Heart left ventricle (tissue), 16 donors: ENCODE results near the gene PRICKLE2. TPM values are rescaled to one million over a fixed set of nuclear protein-coding genes. Genes with fewer than 3 reads are reported as not detected.

Experiments
- ATAC-seq, 4 donors: fragments of 200-7000 bp; cut with Tn5 transposase; one replicate each; pipeline ENCODE4 v1.9.1; 2020 to 2022; ENCODE audit warnings: moderate library complexity in 4 of 4, mild to moderate bottlenecking in 3 of 4, moderate number of reproducible peaks in 1 of 4
- DNase-seq, 5 donors: peaks; one replicate each; pipeline ENCODE4 v3.0.0-alpha.2; 2020
- H3K27ac ChIP-seq, 12 donors: fragments of 200-600 bp; sonication (generic) in 4 of 12; one replicate each; pipeline versions ENCODE4 v1.5.0 to v1.8.0; 2016 to 2022; ENCODE audit warnings: mild to moderate bottlenecking in 2 of 12
- H3K27me3 ChIP-seq, 9 donors: fragments of 200-600 bp; sonication (generic) in 2 of 9; one replicate each; pipeline versions ENCODE4 v1.5.1 to v1.8.0; 2016 to 2022; ENCODE audit warnings: mild to moderate bottlenecking in 3 of 9
- H3K36me3 ChIP-seq, 9 donors: fragments of 200-600 bp; sonication (generic) in 2 of 9; one replicate each; pipeline versions ENCODE4 v1.5.0 to v1.8.0; 2018 to 2022; ENCODE audit warnings: mild to moderate bottlenecking in 2 of 9
- H3K4me1 ChIP-seq, 12 donors: fragments of 200-600 bp; sonication (generic) in 4 of 12; one replicate each; pipeline versions ENCODE4 v1.5.0 to v1.8.0; 2016 to 2022; ENCODE audit warnings: mild to moderate bottlenecking in 3 of 12
- H3K4me3 ChIP-seq, 12 donors: fragments of 200-600 bp; sonication (generic) in 4 of 12; one replicate each; pipeline versions ENCODE4 v1.5.0 to v1.8.0; 2017 to 2022; ENCODE audit warnings: mild to moderate bottlenecking in 9 of 12, moderate library complexity in 4 of 12
- H3K9me3 ChIP-seq, 12 donors: fragments of 200-600 bp; sonication (generic) in 4 of 12; one replicate each; pipeline versions ENCODE4 v1.5.0 to v1.8.0; 2016 to 2022; ENCODE audit warnings: mild to moderate bottlenecking in 1 of 12
- POLR2A ChIP-seq, 2 donors: fragments of 450-650 bp; IDR thresholded peaks; one replicate each; pipeline ENCODE4 v1.6.1; 2017; ENCODE audit warnings: antibody characterized with exemption in 2 of 2, mild to moderate bottlenecking in 2 of 2, moderate library complexity in 2 of 2
- WGBS, 4 donors: extraction: QIAGEN DNeasy Blood & Tissue Kit in 2 of 4; methylation state at CpG; one replicate each; pipeline versions ENCODE4 v1.1.5 to v1.1.7; 2013 to 2018; 5-methylcytosine and 5-hydroxymethylcytosine counted together
- intact Hi-C, 10 donors: fragments of 100-400 bp; cut with DNase I; formaldehyde crosslinking; loops; one replicate each; pipeline versions ENCODE4 v1.11.1 to v1.14.2; 2022
- polyA plus RNA-seq, 2 donors: library from polyadenylated mRNA; stranded (reverse); fragments of 200-250 nt; gene quantifications; one replicate each; pipeline ENCODE4 v1.2.3, GENCODE V29; 2013
- total RNA-seq, 9 donors: library from RNA; depleted of rRNA in 2 of 9; stranded (reverse); fragments of >200 nt in 2 of 9; fragmentation: NEBNext Ultra II Directional in 3 of 9; extraction: Animal tissue kit (Norgen Biotek cat#: 25700) in 3 of 9; gene quantifications; one replicate each; pipeline versions ENCODE4 v1.1.0 to v1.2.4, GENCODE V29; 2016 to 2023
- TF ChIP-seq, protein P1 (sequence below), 12 donors: fragments of 200-600 bp; sonication (generic) in 4 of 12; IDR thresholded peaks; one replicate each; pipeline versions ENCODE4 v1.5.0 to v1.8.0; 2018 to 2022; ENCODE audit warnings: antibody characterized with exemption in 12 of 12, mild to moderate bottlenecking in 5 of 12
- donor health status: ischemic (EF 13 %, LVEDD 7.1; RV severe dilation, severe dysfunction).
- donor health status: healthy with polysubstance abuse.
- donor health status: DM: no; HTN: yes; CAD: no.
- donor health status: DM: no; HTN: no; CAD: no.
- donor health status: ischemic (EF 25% LVEDD 6.9; RV normal size, moderate dysfunction).
- donor health status: ischemic (EF 25% LVEDD 5.7; RV mildly dilated, moderate dysfunction).
- donor health status: healthy.
- donor health status: DM: yes; HTN: yes; CAD: no.
- donor health status: ischemic (EF 35%, LVEDD 5.7; RV mildly dilated, moderate dysfunction).
- donor health status: nonischemic (EF 11% LVEDD 7.7; RV severe dilation, severe dysfunction).
- donor health status: DM: yes; HTN: yes; CAD: no.
- donor health status: PGD.
- donor health status: ischemic (EF 29% LVEDD 5.4; RV normal size, mild dysfunction).
- donor health status: nonischemic (EF 23%, LVEDD 6.1; RV moderate dilation, normal function).

Gene PRICKLE2
- total and polyA plus RNA-seq, 11 donors: 1.5 to 15.2 (median 7.3) TPM

DNA sequence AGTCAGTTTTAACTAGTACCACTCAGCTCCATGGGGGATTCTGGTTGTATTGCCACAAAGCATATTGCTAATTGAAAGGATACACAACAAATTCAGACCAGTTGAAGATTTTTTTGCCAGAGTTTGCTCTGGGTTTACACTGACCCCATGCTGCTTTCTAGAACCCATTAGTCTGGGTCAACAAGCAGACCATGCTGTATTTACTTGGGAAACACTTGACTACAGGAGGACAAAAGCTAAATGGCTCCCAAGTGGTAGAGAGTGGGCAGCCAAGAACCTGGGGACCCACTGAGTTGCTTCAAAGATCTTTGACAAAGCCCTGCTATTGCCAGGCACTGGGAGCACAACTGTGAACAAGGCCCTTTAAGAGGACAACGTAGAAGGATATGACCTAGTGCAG is 115.2 kb downstream of the PRICKLE2 start:
- no peak overlapping the region for H3K27ac ChIP-seq
- H3K36me3 ChIP-seq: peaks cover 0 to 15% (median 0%) of the 10 kb centered on the region in 9 donors
- ATAC-seq (no peak), DNase-seq (no peak)
- TF ChIP-seq, protein P1, sequence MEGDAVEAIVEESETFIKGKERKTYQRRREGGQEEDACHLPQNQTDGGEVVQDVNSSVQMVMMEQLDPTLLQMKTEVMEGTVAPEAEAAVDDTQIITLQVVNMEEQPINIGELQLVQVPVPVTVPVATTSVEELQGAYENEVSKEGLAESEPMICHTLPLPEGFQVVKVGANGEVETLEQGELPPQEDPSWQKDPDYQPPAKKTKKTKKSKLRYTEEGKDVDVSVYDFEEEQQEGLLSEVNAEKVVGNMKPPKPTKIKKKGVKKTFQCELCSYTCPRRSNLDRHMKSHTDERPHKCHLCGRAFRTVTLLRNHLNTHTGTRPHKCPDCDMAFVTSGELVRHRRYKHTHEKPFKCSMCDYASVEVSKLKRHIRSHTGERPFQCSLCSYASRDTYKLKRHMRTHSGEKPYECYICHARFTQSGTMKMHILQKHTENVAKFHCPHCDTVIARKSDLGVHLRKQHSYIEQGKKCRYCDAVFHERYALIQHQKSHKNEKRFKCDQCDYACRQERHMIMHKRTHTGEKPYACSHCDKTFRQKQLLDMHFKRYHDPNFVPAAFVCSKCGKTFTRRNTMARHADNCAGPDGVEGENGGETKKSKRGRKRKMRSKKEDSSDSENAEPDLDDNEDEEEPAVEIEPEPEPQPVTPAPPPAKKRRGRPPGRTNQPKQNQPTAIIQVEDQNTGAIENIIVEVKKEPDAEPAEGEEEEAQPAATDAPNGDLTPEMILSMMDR (IDR thresholded peaks at IDR 0.05): no peak
- TF ChIP-seq POLR2A (IDR thresholded peaks at IDR 0.05): no peak
- intact Hi-C loops: no loop called here
- H3K4me3 ChIP-seq: no peak overlapping the region
- peaks cover 0 to 12% (median 0%) of the 10 kb centered on the region in 12 donors for H3K9me3 ChIP-seq
- WGBS, 4 donors: 0 to 92% (median 44%) methylated on average over 1 of the region's 1 CpG
- H3K4me1 ChIP-seq: peaks cover 0 to 6% (median 0%) of the 10 kb centered on the region in 12 donors
- no peaks in the 10 kb centered on the region for H3K27me3 ChIP-seq

DNA sequence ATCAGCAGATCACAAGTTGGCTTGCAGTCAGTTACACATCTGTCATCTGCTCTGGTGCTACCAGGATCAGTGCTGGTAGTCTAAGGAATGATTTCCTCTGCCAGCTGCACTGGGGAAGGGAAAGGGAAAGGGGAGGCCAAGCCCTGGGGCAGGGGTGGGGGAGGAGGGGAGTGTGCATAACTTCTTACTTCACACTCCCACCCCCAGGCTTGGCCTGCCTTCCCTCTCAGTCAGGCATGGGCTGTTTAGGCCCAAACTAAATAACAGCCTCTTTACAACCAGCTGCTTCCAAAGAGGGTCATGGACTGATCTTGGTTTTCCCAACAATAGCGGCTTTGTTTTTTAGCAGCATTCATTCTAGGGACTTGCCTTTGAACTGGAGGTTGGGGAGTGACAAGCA is 115.8 kb downstream of the PRICKLE2 start:
- H3K27ac ChIP-seq: no peak overlapping the region
- intact Hi-C loops: no loop called here
- peaks cover 0 to 6% (median 0%) of the 10 kb centered on the region in 12 donors for H3K4me1 ChIP-seq
- no peaks in the 10 kb centered on the region for H3K27me3 ChIP-seq
- H3K36me3 ChIP-seq: peaks cover 0 to 9% (median 0%) of the 10 kb centered on the region in 9 donors
- TF ChIP-seq, protein P1 (IDR thresholded peaks at IDR 0.05): no peak
- no peak for TF ChIP-seq POLR2A (IDR thresholded peaks at IDR 0.05)
- peaks cover 0 to 6% (median 0%) of the 10 kb centered on the region in 12 donors for H3K9me3 ChIP-seq
- DNase-seq (peak in 2 of 5 donors; percentile 13 to 24), ATAC-seq (peak in 2 of 4 donors; percentile 28 to 55)
- no peak overlapping the region for H3K4me3 ChIP-seq
- WGBS, 4 donors: 75 to 95% (median 89%) methylated on average over 1 of the region's 1 CpG

DNA sequence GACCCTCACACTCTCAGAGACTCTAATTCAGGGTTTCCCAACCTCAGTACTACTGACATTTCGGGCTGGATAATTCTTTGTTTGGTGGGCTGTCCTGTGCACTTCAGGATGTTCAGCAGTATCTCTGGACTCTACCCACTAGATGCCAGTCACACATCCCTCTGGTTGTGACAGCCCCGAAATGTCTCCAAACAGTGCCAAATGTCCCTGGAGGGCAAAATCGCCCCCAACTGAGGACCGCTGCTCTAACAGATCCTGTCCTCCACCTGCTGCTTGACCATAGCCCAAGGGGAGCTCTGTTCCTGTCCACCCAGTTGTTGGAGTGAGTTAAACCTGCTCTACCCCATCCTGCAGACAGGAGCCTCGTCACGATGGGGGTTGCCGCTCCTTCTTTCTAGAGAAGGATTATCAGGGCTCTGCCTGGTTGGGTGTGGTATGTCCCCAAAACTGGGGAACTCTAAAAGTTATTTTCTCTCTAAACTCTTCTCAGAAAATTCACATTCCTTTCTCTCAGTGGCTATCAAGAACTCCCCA is 116.4 kb downstream of the PRICKLE2 start:
- H3K4me1 ChIP-seq: peaks cover 0 to 6% (median 0%) of the 10 kb centered on the region in 12 donors
- no peak for DNase-seq
- no peaks in the 10 kb centered on the region for H3K9me3 ChIP-seq
- 89 to 95% (median 95%) methylated on average over 7 of the region's 7 CpGs for WGBS, 4 donors
- peaks cover 0 to 9% (median 0%) of the 10 kb centered on the region in 9 donors for H3K36me3 ChIP-seq
- ATAC-seq: no peak
- no peak for TF ChIP-seq POLR2A (IDR thresholded peaks at IDR 0.05)
- TF ChIP-seq, protein P1 (IDR thresholded peaks at IDR 0.05): no peak
- H3K27me3 ChIP-seq: no peaks in the 10 kb centered on the region
- H3K4me3 ChIP-seq: no peak overlapping the region
- H3K27ac ChIP-seq: no peak overlapping the region
- intact Hi-C loops: no loop called here

DNA sequence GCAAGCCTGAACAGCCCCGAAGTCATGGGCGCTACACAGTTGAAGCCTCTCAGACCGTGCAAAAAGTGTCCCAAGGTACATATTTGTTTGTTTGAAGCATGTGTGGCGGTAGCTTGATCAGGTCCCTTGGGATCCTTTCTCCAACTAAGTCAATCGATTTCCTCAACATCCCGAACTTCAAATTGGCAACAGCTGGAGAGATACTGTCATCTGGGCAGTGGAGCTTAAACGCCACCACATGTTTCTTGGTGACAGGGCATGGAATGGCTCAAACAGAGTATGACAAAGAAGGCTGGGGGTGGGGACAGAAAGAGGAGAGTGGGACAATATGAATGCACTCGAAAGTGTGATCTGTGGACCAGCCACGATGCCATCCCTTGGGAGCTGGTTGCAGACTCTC is 117.0 kb downstream of the PRICKLE2 start:
- intact Hi-C loops: no loop called here
- 87 to 91% (median 89%) methylated on average over 9 of the region's 9 CpGs for WGBS, 4 donors
- H3K4me1 ChIP-seq: peaks cover 0 to 6% (median 0%) of the 10 kb centered on the region in 12 donors
- DNase-seq: no peak
- no peak for ATAC-seq
- TF ChIP-seq, protein P1 (IDR thresholded peaks at IDR 0.05): no peak
- TF ChIP-seq POLR2A (IDR thresholded peaks at IDR 0.05): no peak
- no peak overlapping the region for H3K27ac ChIP-seq
- no peaks in the 10 kb centered on the region for H3K27me3 ChIP-seq
- H3K4me3 ChIP-seq: no peak overlapping the region
- peaks cover 0 to 13% (median 0%) of the 10 kb centered on the region in 9 donors for H3K36me3 ChIP-seq
- H3K9me3 ChIP-seq: no peaks in the 10 kb centered on the region
